Measurements from ENCODE around the gene LPGAT1.

The LPGAT1 gene

DNA sequence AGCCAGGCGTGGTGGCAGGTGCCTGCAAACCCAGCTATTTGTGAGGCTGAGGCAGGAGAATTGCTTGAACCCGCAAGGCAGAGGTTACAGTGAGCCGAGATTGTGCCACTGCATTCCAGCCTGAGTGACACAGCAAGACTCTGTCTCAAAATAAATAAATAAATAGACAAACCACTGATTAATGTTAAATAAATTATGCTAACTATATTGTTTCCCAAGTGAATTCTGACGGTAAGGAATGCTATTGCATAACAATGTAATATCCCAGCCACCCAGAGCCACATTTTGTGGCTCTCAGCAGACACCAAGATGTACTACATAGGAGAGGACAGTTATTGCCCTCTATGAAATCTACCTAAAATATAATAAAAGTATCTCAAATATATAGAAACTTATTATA, 55.4 kb downstream of the LPGAT1 start:
- no peak overlapping the region for H3K27ac ChIP-seq (replicated peaks)
- no peak for DNase-seq (ENCODE audit: low read depth in 1 of 2, low spot score in 1 of 2)
- no peaks in the 10 kb centered on the region for H3K27me3 ChIP-seq (ENCODE audit: insufficient read depth, poor library complexity, severe bottlenecking)
- TF ChIP-seq, protein P1, sequence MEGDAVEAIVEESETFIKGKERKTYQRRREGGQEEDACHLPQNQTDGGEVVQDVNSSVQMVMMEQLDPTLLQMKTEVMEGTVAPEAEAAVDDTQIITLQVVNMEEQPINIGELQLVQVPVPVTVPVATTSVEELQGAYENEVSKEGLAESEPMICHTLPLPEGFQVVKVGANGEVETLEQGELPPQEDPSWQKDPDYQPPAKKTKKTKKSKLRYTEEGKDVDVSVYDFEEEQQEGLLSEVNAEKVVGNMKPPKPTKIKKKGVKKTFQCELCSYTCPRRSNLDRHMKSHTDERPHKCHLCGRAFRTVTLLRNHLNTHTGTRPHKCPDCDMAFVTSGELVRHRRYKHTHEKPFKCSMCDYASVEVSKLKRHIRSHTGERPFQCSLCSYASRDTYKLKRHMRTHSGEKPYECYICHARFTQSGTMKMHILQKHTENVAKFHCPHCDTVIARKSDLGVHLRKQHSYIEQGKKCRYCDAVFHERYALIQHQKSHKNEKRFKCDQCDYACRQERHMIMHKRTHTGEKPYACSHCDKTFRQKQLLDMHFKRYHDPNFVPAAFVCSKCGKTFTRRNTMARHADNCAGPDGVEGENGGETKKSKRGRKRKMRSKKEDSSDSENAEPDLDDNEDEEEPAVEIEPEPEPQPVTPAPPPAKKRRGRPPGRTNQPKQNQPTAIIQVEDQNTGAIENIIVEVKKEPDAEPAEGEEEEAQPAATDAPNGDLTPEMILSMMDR (IDR thresholded peaks at IDR 0.05; ENCODE audit: insufficient read depth, low read length): no peak
- TF ChIP-seq, protein P2, sequence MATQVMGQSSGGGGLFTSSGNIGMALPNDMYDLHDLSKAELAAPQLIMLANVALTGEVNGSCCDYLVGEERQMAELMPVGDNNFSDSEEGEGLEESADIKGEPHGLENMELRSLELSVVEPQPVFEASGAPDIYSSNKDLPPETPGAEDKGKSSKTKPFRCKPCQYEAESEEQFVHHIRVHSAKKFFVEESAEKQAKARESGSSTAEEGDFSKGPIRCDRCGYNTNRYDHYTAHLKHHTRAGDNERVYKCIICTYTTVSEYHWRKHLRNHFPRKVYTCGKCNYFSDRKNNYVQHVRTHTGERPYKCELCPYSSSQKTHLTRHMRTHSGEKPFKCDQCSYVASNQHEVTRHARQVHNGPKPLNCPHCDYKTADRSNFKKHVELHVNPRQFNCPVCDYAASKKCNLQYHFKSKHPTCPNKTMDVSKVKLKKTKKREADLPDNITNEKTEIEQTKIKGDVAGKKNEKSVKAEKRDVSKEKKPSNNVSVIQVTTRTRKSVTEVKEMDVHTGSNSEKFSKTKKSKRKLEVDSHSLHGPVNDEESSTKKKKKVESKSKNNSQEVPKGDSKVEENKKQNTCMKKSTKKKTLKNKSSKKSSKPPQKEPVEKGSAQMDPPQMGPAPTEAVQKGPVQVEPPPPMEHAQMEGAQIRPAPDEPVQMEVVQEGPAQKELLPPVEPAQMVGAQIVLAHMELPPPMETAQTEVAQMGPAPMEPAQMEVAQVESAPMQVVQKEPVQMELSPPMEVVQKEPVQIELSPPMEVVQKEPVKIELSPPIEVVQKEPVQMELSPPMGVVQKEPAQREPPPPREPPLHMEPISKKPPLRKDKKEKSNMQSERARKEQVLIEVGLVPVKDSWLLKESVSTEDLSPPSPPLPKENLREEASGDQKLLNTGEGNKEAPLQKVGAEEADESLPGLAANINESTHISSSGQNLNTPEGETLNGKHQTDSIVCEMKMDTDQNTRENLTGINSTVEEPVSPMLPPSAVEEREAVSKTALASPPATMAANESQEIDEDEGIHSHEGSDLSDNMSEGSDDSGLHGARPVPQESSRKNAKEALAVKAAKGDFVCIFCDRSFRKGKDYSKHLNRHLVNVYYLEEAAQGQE (IDR thresholded peaks at IDR 0.05; ENCODE audit: insufficient replicate concordance, low read depth): no peak
- no peak for TF ChIP-seq SPI1 (IDR thresholded peaks at IDR 0.05; ENCODE audit: borderline replicate concordance, low read depth)
- no peak for TF ChIP-seq POLR2AphosphoS5 (IDR thresholded peaks at IDR 0.05; ENCODE audit: low read depth)
- no peak for TF ChIP-seq GABPA (IDR thresholded peaks at IDR 0.05; ENCODE audit: low read depth)
- no peak overlapping the region for H3K4me3 ChIP-seq (replicated peaks; ENCODE audit: insufficient read depth, low read length)

DNA sequence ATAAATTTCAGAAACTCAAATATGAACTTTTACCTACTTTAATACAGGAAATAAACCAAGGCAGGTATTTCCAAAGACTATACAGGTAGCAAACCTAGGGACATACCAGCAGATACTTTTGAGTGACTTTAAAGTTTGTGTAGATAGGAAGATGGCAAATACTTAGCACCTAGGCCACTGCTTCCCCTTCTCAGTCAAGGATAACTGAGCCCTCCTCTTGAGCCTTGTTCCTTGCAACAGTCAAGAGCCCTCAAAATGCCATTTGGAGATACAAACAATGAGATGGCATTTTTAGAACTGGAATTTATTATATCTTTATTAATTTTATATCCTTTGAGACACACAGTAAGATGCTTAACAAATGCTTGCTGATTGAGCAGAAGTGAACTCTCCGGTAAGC, 65.9 kb downstream of the LPGAT1 start:
- H3K4me3 ChIP-seq (replicated peaks; ENCODE audit: insufficient read depth, low read length): no peak overlapping the region
- no peak for TF ChIP-seq GABPA (IDR thresholded peaks at IDR 0.05; ENCODE audit: low read depth)
- TF ChIP-seq, protein P2 (IDR thresholded peaks at IDR 0.05; ENCODE audit: insufficient replicate concordance, low read depth): no peak
- no peak for TF ChIP-seq POLR2AphosphoS5 (IDR thresholded peaks at IDR 0.05; ENCODE audit: low read depth)
- TF ChIP-seq, protein P1 (IDR thresholded peaks at IDR 0.05; ENCODE audit: insufficient read depth, low read length): no peak
- TF ChIP-seq SPI1 (IDR thresholded peaks at IDR 0.05; ENCODE audit: borderline replicate concordance, low read depth): no peak
- no peak overlapping the region for H3K27ac ChIP-seq (replicated peaks)
- no peaks in the 10 kb centered on the region for H3K27me3 ChIP-seq (ENCODE audit: insufficient read depth, poor library complexity, severe bottlenecking)
- no peak for DNase-seq (ENCODE audit: low read depth in 1 of 2, low spot score in 1 of 2)

DNA sequence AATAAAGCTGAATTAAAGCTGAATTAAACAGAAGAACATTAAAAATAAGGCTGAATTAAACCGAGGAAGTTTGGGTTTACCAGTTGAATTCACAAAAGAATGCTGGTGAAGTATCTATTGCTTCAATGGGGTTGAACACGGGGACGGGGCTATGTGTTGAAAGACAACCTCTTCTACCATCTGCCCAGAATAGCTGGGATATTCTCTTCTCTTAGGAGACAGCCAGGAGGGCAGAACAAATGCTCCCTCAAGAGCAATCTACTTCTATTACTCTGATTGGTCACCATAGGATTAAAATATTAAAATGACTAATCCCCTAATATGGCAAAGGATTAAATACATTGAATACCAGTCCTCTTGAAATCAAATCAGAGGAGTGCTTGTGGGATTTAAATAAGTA, 68.4 kb downstream of the LPGAT1 start:
- H3K27ac ChIP-seq (replicated peaks): no peak overlapping the region
- H3K4me3 ChIP-seq (replicated peaks; ENCODE audit: insufficient read depth, low read length): no peak overlapping the region
- no peak for DNase-seq (ENCODE audit: low read depth in 1 of 2, low spot score in 1 of 2)
- H3K27me3 ChIP-seq (ENCODE audit: insufficient read depth, poor library complexity, severe bottlenecking): no peaks in the 10 kb centered on the region
- TF ChIP-seq GABPA (IDR thresholded peaks at IDR 0.05; ENCODE audit: low read depth): no peak
- no peak for TF ChIP-seq POLR2AphosphoS5 (IDR thresholded peaks at IDR 0.05; ENCODE audit: low read depth)
- no peak for TF ChIP-seq SPI1 (IDR thresholded peaks at IDR 0.05; ENCODE audit: borderline replicate concordance, low read depth)
- TF ChIP-seq, protein P2 (IDR thresholded peaks at IDR 0.05; ENCODE audit: insufficient replicate concordance, low read depth): no peak
- TF ChIP-seq, protein P1 (IDR thresholded peaks at IDR 0.05; ENCODE audit: insufficient read depth, low read length): no peak

Measured in HL-60 (cell line).